ENCODE data around the gene CTSF. TPM values are rescaled to one million over a fixed set of nuclear protein-coding genes. Genes with fewer than 3 reads are reported as not detected.

The CTSF gene
- total RNA-seq, 1 donor from 2014 or later, result not detected

GRCh38 chr11:66523611-66524010 lies 44.8 kb downstream of the CTSF start:
- Mint-ChIP-seq H3K4me3 (no peak overlapping the region), H3K4me1 (no peaks in the 10 kb centered on the region), H3K36me3 (peaks cover 34% of the 10 kb centered on the region), H3K27ac (no peak overlapping the region), H3K9me3 (no peaks in the 10 kb centered on the region), H3K27me3 (ENCODE audit: low read depth) (no peaks in the 10 kb centered on the region)
- no peak for TF ChIP-seq CTCF (IDR thresholded peaks at IDR 0.05; ENCODE audit: unreplicated experiment)
- DNase-seq (ENCODE audit: low spot score in 2 of 2, unreplicated experiment in 2 of 2), result no peak

Other genes with a start within 250 kb of the CTSF start
- gene RIN1, start 232.2 kb downstream of the CTSF start, total RNA-seq, result 6.7 to 7.1 TPM (median 7.0 TPM) in 3 replicates
- gene BRMS1, start 223.5 kb downstream of the CTSF start, total RNA-seq, result 25.0 to 27.1 TPM (median 26.5 TPM) in 3 replicates
- 28.1 to 30.2 TPM (median 29.5 TPM) in 3 replicates for gene B4GAT1, start 221.0 kb downstream of the CTSF start, total RNA-seq
- 33.0 to 35.9 TPM (median 35.7 TPM) in 3 replicates for gene SLC29A2, start 196.8 kb downstream of the CTSF start, total RNA-seq
- gene NPAS4, start 147.6 kb downstream of the CTSF start, total RNA-seq, result 1.00 to 1.2 TPM (median 1.1 TPM) in 3 replicates
- 49.0 to 53.1 TPM (median 49.7 TPM) in 3 replicates for gene MRPL11, start 129.8 kb downstream of the CTSF start, total RNA-seq
- gene PELI3, start 101.7 kb downstream of the CTSF start, total RNA-seq, result 17.3 to 18.2 TPM (median 17.9 TPM) in 3 replicates
- gene DPP3, start 88.2 kb downstream of the CTSF start, total RNA-seq, result 40.8 to 47.2 TPM (median 42.9 TPM) in 3 replicates
- gene BBS1, start 58.0 kb downstream of the CTSF start, total RNA-seq, result 61.5 to 62.0 TPM (median 61.5 TPM) in 3 replicates
- gene ZDHHC24, start 22.6 kb downstream of the CTSF start, total RNA-seq, result 13.2 to 14.7 TPM (median 13.7 TPM) in 3 replicates
- gene ACTN3, start 21.7 kb downstream of the CTSF start, total RNA-seq, result 0.11 to 0.13 TPM (median 0.13 TPM) in 3 replicates
- 0.25 to 0.42 TPM (median 0.41 TPM) in 3 replicates for gene CCDC87, start 24.5 kb upstream of the CTSF start, total RNA-seq
- 79.8 to 81.4 TPM (median 80.7 TPM) in 3 replicates for gene CCS, start 24.6 kb upstream of the CTSF start, total RNA-seq
- 126 to 135 TPM (median 128 TPM) in 3 replicates for gene RBM14, start 48.0 kb upstream of the CTSF start, total RNA-seq
- gene RBM4, start 70.1 kb upstream of the CTSF start, total RNA-seq, result 240 to 248 TPM (median 242 TPM) in 3 replicates
- gene RBM4B, start 109.3 kb upstream of the CTSF start, total RNA-seq, result 38.7 to 40.7 TPM (median 39.6 TPM) in 3 replicates
- gene SPTBN2, start 160.6 kb upstream of the CTSF start, total RNA-seq, result 62.0 to 63.4 TPM (median 62.4 TPM) in 3 replicates